ENCODE data around the gene TRIM52. TPM values are rescaled to one million over a fixed set of nuclear protein-coding genes. Genes with fewer than 3 reads are reported as not detected.
A peak's percentile ranks its signal among the peaks of the same experiment; 100 is the strongest.

The TRIM52 gene
- total RNA-seq, 2 donors from 2014 or later, result 11.2 to 15.2 TPM

- TF ChIP-seq POLR2A (IDR thresholded peaks at IDR 0.05) (no peak), POLR2AphosphoS5 (IDR thresholded peaks at IDR 0.05) (no peak)
- peak overlapping the region; percentile 53 to 60 for H3K4me3 ChIP-seq
- H3K9me3 ChIP-seq, result no peaks in the 10 kb centered on the region
- no peak for DNase-seq (ENCODE audit: low spot score)
- H3K27me3 ChIP-seq (replicated peaks; ENCODE audit: insufficient read depth), result no peaks in the 10 kb centered on the region
- WGBS, result 12% methylated on average over 37 of the region's 37 CpGs
- peak overlapping the region; percentile 68 to 69 for H3K27ac ChIP-seq
- intact Hi-C loops (cut with DNase I), result no loop called here
- peaks cover 14% of the 10 kb centered on the region for H3K4me1 ChIP-seq (replicated peaks)
- H3K36me3 ChIP-seq, result no peaks in the 10 kb centered on the region
Observed at GRCh38 chr5:181205761-181206649, 54.9 kb downstream of the TRIM52 start.

Small RNA genes lying within 50 kb of the gene (microRNA-seq; reads per million reads assigned to microRNA genes)
- gene MIR4638, result 0.59 reads per million

Small RNA genes lying within 50 kb of the gene (small RNA-seq; reads per million reads assigned to genes)
- 0 reads per million in 2 donors for gene MIR4638
- gene RNU6-705P, result 0 reads per million in 2 donors
- gene SNORD95, result 0 reads per million in 2 donors
- 0 reads per million in 2 donors for gene SNORD96A

Other genes starting within 250 kb of the TRIM52 start
- 10 to 100 TPM; 11.7 to 13.0 TPM for gene BTNL9, start 220.9 kb downstream of the TRIM52 start, total RNA-seq
- not detected for gene OR2V1, start 130.0 kb downstream of the TRIM52 start, total RNA-seq
- not detected for gene OR2V2, start 113.6 kb downstream of the TRIM52 start, total RNA-seq
- 1 to 10 TPM; 4.5 to 6.4 TPM for gene TRIM7, start 55.9 kb downstream of the TRIM52 start, total RNA-seq
- 10 to 100 TPM; 16.9 to 28.3 TPM for gene TRIM41, start 37.9 kb downstream of the TRIM52 start, total RNA-seq
- gene RACK1, start 17.2 kb downstream of the TRIM52 start, total RNA-seq, result 1,000 to 10,000 TPM; 2,058 to 4,360 TPM
- gene OR4F3, start 106.1 kb upstream of the TRIM52 start, total RNA-seq, result not detected